Measurements from ENCODE around the gene TBX10.
A peak's percentile ranks its signal among the peaks of the same experiment; 100 is the strongest.

Gene TBX10

GRCh38 chr11:67680696-67681470, 41.3 kb upstream of the TBX10 start:
- Histone ChIP-seq H2AFZ (no peak overlapping the region), H3K36me3 (ENCODE audit: control insufficient read depth, insufficient read depth, low read length) (no peaks in the 10 kb centered on the region), H3K9me3 (ENCODE audit: control insufficient read depth, low read length) (no peaks in the 10 kb centered on the region), H3K4me2 (ENCODE audit: low read length) (no peak overlapping the region), H3K27ac (peak overlapping the region; percentile 80), H3K4me1 (peaks cover 9% of the 10 kb centered on the region), H3K9ac (no peak overlapping the region), H3K4me3 (ENCODE audit: low read depth, low read length) (no peak overlapping the region), H3K79me2 (no peaks in the 10 kb centered on the region), H3K27me3 (ENCODE audit: control insufficient read depth, insufficient read depth, low read length) (no peaks in the 10 kb centered on the region)
- no peak for TF ChIP-seq CTCF (IDR thresholded peaks at IDR 0.05)

GRCh38 chr11:67675058-67675747, 35.6 kb upstream of the TBX10 start:
- no peaks in the 10 kb centered on the region for H3K9me3 ChIP-seq (ENCODE audit: control insufficient read depth, low read length)
- peaks cover 10% of the 10 kb centered on the region for H3K4me1 ChIP-seq
- H3K9ac ChIP-seq = no peak overlapping the region
- H3K4me2 ChIP-seq (ENCODE audit: low read length) = peak overlapping the region; percentile 29
- no peaks in the 10 kb centered on the region for H3K36me3 ChIP-seq (ENCODE audit: control insufficient read depth, insufficient read depth, low read length)
- H2AFZ ChIP-seq = no peak overlapping the region
- no peaks in the 10 kb centered on the region for H3K27me3 ChIP-seq (ENCODE audit: control insufficient read depth, insufficient read depth, low read length)
- no peak overlapping the region for H3K4me3 ChIP-seq (ENCODE audit: low read depth, low read length)
- H3K79me2 ChIP-seq = no peaks in the 10 kb centered on the region
- TF ChIP-seq CTCF (IDR thresholded peaks at IDR 0.05) = no peak
- H3K27ac ChIP-seq = peak overlapping the region; percentile 89

DNA sequence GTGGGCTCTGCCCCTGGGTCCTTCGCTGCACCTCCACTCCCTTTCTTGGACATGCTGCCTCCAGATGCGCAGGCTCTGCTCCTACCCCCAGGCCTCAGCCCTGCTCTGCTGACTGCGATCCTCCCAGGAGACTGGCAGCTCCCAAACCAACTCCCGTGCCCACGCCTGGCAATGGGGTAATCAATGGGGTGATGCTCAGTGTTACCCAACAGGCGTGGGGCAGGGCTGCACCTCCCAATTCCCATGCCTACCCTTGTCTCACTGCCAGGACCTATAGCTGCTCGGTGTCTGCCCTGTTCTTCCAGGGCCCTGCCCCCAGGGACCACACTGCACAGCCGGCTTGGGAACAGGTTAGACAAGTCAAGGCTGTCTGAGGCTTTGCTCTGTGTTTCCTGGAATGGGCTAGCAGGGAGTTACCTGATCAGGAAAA, 34.9 kb upstream of the TBX10 start, which contains the start of gene ALDH3B2:
Gene ALDH3B2 (minus strand): TSS at position 182 of the 430 bp plus-strand sequence. CDS start 7,688 bp downstream, outside the sequence.
- no peaks in the 10 kb centered on the region for H3K36me3 ChIP-seq (ENCODE audit: control insufficient read depth, insufficient read depth, low read length)
- H3K27me3 ChIP-seq (ENCODE audit: control insufficient read depth, insufficient read depth, low read length) = no peaks in the 10 kb centered on the region
- no peak within 1 kb of the TSS for H3K9ac ChIP-seq
- no peak within 1 kb of the TSS for H3K4me3 ChIP-seq (ENCODE audit: low read depth, low read length)
- TF ChIP-seq CTCF (IDR thresholded peaks at IDR 0.05) = no peak
- H3K4me2 ChIP-seq (ENCODE audit: low read length) = peak within 1 kb of the TSS; percentile 29
- peaks cover 10% of the 10 kb centered on the region for H3K4me1 ChIP-seq
- no peaks in the 10 kb centered on the region for H3K79me2 ChIP-seq
- H2AFZ ChIP-seq = peak within 1 kb of the TSS; percentile 56
- no peaks in the 10 kb centered on the region for H3K9me3 ChIP-seq (ENCODE audit: control insufficient read depth, low read length)
- peak within 1 kb of the TSS; percentile 89 for H3K27ac ChIP-seq

DNA sequence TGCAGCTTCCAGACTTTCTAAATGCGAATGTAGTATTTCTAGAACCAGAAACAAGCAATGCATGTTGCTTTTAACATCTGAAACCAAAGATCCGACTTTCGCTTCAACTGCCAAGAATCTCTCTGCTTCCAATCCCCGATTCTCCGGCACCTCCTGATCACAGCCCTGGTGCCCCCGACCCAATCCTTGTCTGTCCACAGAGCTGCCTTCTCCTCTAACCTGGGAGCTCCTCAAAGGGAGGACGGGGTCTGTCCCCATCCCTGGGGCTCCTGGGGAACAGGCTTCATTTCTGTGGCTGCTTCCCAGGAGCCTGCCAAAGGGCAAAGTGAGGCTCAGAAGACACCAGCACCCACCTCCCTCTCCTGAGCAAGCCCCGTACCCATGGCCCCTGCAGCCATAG, 34.3 kb upstream of the TBX10 start:
- Histone ChIP-seq H2AFZ (peak overlapping the region; percentile 56), H3K79me2 (no peaks in the 10 kb centered on the region), H3K4me2 (ENCODE audit: low read length) (no peak overlapping the region), H3K9me3 (ENCODE audit: control insufficient read depth, low read length) (no peaks in the 10 kb centered on the region), H3K27ac (peak overlapping the region; percentile 89), H3K9ac (no peak overlapping the region), H3K4me1 (peaks cover 10% of the 10 kb centered on the region), H3K27me3 (ENCODE audit: control insufficient read depth, insufficient read depth, low read length) (no peaks in the 10 kb centered on the region), H3K36me3 (ENCODE audit: control insufficient read depth, insufficient read depth, low read length) (no peaks in the 10 kb centered on the region), H3K4me3 (ENCODE audit: low read depth, low read length) (no peak overlapping the region)
- no peak for TF ChIP-seq CTCF (IDR thresholded peaks at IDR 0.05)

Data from parathyroid adenoma (tissue), 2 donors.